ENCODE measurements around the gene ACTC1. TPM values are rescaled to one million over a fixed set of nuclear protein-coding genes. Genes with fewer than 3 reads are reported as not detected.

ACTC1 gene
- total and polyA plus RNA-seq, 8 donors, result 1.8 to 9.5 (median 4.9) TPM; not detected in 1

- Histone ChIP-seq H3K27ac (no peak overlapping the region), H3K27me3 (no peaks in the 10 kb centered on the region), H3K36me3 (no peaks in the 10 kb centered on the region), H3K9me3 (no peaks in the 10 kb centered on the region), H3K4me3 (no peak overlapping the region), H3K4me1 (no peaks in the 10 kb centered on the region)
- no peak for DNase-seq
- intact Hi-C loops (cut with DNase I; ENCODE audit: low total_unique reads), result no loop called here
- 89 to 97% (median 95%) methylated on average over 2 of the region's 2 CpGs for WGBS, 5 donors
- TF ChIP-seq CTCF (IDR thresholded peaks at IDR 0.05) (no peak), POLR2AphosphoS5 (IDR thresholded peaks at IDR 0.05) (no peak), POLR2A (IDR thresholded peaks at IDR 0.05) (no peak), EP300 (IDR thresholded peaks at IDR 0.05) (no peak)
Measured at GRCh38 chr15:34783431-34783830, 11.9 kb downstream of the ACTC1 start.

GRCh38 chr15:34782901-34783300 lies 12.4 kb downstream of the ACTC1 start:
- intact Hi-C loops (cut with DNase I; ENCODE audit: low total_unique reads), result no loop called here
- Histone ChIP-seq H3K27me3 (no peaks in the 10 kb centered on the region), H3K4me1 (no peaks in the 10 kb centered on the region), H3K27ac (no peak overlapping the region), H3K4me3 (no peak overlapping the region), H3K36me3 (no peaks in the 10 kb centered on the region), H3K9me3 (no peaks in the 10 kb centered on the region)
- no peak for TF ChIP-seq CTCF (IDR thresholded peaks at IDR 0.05)
- TF ChIP-seq EP300 (IDR thresholded peaks at IDR 0.05), result no peak
- WGBS, 5 donors, result 53 to 81% (median 73%) methylated on average over 3 of the region's 3 CpGs
- DNase-seq, result no peak

- Histone ChIP-seq H3K27ac (no peak overlapping the region), H3K4me3 (no peak overlapping the region), H3K9me3 (no peaks in the 10 kb centered on the region), H3K4me1 (no peaks in the 10 kb centered on the region), H3K27me3 (no peaks in the 10 kb centered on the region), H3K36me3 (no peaks in the 10 kb centered on the region)
- TF ChIP-seq EP300 (IDR thresholded peaks at IDR 0.05) (no peak), POLR2A (IDR thresholded peaks at IDR 0.05) (no peak), CTCF (IDR thresholded peaks at IDR 0.05) (no peak), POLR2AphosphoS5 (IDR thresholded peaks at IDR 0.05) (no peak)
- intact Hi-C loops (cut with DNase I; ENCODE audit: low total_unique reads), result no loop called here
- WGBS, 5 donors, result 70 to 76% (median 75%) methylated on average over 2 of the region's 2 CpGs
- DNase-seq, result no peak
Measured at GRCh38 chr15:34780725-34781124, 14.6 kb downstream of the ACTC1 start.

GRCh38 chr15:34776606-34777105 lies 18.7 kb downstream of the ACTC1 start:
- no peak for DNase-seq

More at GRCh38 chr15:34776606-34777105, 18.7 kb downstream of the ACTC1 start:
- no peaks in the 10 kb centered on the region for H3K36me3 ChIP-seq
- no peak overlapping the region for H3K27ac ChIP-seq
- no peak overlapping the region for H3K4me3 ChIP-seq
- 67 to 84% (median 75%) methylated on average over 2 of the region's 2 CpGs for WGBS, 5 donors
- H3K27me3 ChIP-seq, result peaks cover 0 to 3% (median 0%) of the 10 kb centered on the region in 3 donors
- TF ChIP-seq POLR2AphosphoS5 (IDR thresholded peaks at IDR 0.05) (no peak), CTCF (IDR thresholded peaks at IDR 0.05) (no peak), EP300 (IDR thresholded peaks at IDR 0.05) (no peak), POLR2A (IDR thresholded peaks at IDR 0.05) (no peak)
- H3K9me3 ChIP-seq, result no peaks in the 10 kb centered on the region
- intact Hi-C loops (cut with DNase I; ENCODE audit: low total_unique reads), result no loop called here
- H3K4me1 ChIP-seq, result no peaks in the 10 kb centered on the region

Measured in stomach (tissue), 9 donors.